Heart right ventricle (tissue), 16 donors: Measurements from ENCODE around the gene GREB1. TPM values are rescaled to one million over a fixed set of nuclear protein-coding genes. Genes with fewer than 3 reads are reported as not detected.

Experiments
- ATAC-seq, 8 donors: fragments of 200-7000 bp; cut with Tn5 transposase; one replicate each; pipeline ENCODE4 v1.9.1; 2020; ENCODE audit warnings: mild to moderate bottlenecking in 8 of 8, moderate library complexity in 8 of 8, moderate number of reproducible peaks in 1 of 8
- DNase-seq, 2 donors: peaks; one replicate each; pipeline ENCODE4 v3.0.0-alpha.2; 2020
- H3K27ac ChIP-seq, 10 donors: fragments of 200-600 bp; sonication (generic) in 2 of 10; one replicate each; pipeline versions ENCODE4 v1.5.0 to v1.8.0; 2020 to 2022; ENCODE audit warnings: mild to moderate bottlenecking in 3 of 10
- H3K27me3 ChIP-seq, 7 donors: fragments of 200-600 bp; one replicate each; pipeline ENCODE4 v1.8.0; 2021 to 2022; ENCODE audit warnings: mild to moderate bottlenecking in 2 of 7
- H3K36me3 ChIP-seq, 9 donors: fragments of 200-600 bp; sonication (generic) in 1 of 9; one replicate each; pipeline versions ENCODE4 v1.5.0 to v1.8.0; 2020 to 2022; ENCODE audit warnings: mild to moderate bottlenecking in 2 of 9
- H3K4me1 ChIP-seq, 9 donors: fragments of 200-600 bp; sonication (generic) in 1 of 9; one replicate each; pipeline versions ENCODE4 v1.5.0 to v1.8.0; 2020 to 2022; ENCODE audit warnings: mild to moderate bottlenecking in 4 of 9
- H3K4me3 ChIP-seq, 10 donors: fragments of 200-600 bp; sonication (generic) in 2 of 10; one replicate each; pipeline versions ENCODE4 v1.5.0 to v1.8.0; 2020 to 2022; ENCODE audit warnings: mild to moderate bottlenecking in 7 of 10, moderate library complexity in 2 of 10
- H3K9me3 ChIP-seq, 11 donors: fragments of 200-600 bp in 10 of 11; sonication (generic) in 2 of 11; one replicate each; pipeline versions ENCODE4 v1.5.0 to v1.8.0; 2013 to 2022; ENCODE audit warnings: mild to moderate bottlenecking in 2 of 11, control low read depth in 1 of 11, moderate library complexity in 1 of 11
- CTCF ChIP-seq, 9 donors: fragments of 200-600 bp; sonication (generic) in 2 of 9; IDR thresholded peaks; one replicate each; pipeline versions ENCODE4 v1.5.0 to v1.8.0; 2021 to 2022; ENCODE audit warnings: antibody characterized with exemption in 9 of 9, mild to moderate bottlenecking in 5 of 9, moderate library complexity in 1 of 9
- WGBS, 2 donors: extraction: QIAGEN DNeasy Blood & Tissue Kit; methylation state at CpG; one replicate each; pipeline ENCODE4 v1.1.7; 2013; ENCODE audit warnings: inconsistent platforms in 1 of 2; 5-methylcytosine and 5-hydroxymethylcytosine counted together
- intact Hi-C, 10 donors: fragments of 100-400 bp; cut with DNase I; formaldehyde crosslinking; loops; one replicate each; pipeline versions ENCODE4 v1.11.1 to v1.14.2; 2022
- polyA plus RNA-seq, 2 donors: library from polyadenylated mRNA; stranded (reverse); fragments of 200-250 nt; gene quantifications; one replicate each; pipeline ENCODE4 v1.2.3, GENCODE V29; 2013
- total RNA-seq, 10 donors: library from RNA; stranded (reverse); fragmentation: NEBNext Ultra II Directional in 3 of 10; extraction: Animal tissue kit (Norgen Biotek cat#: 25700) in 3 of 10; gene quantifications; one replicate each; pipeline versions ENCODE4 v1.2.1 to v1.2.4, GENCODE V29; 2021 to 2023
- donor health status: Arrhythmogenic right ventricular cardiomyopathy.
- donor health status: ischemic (EF 13 %, LVEDD 7.1; RV severe dilation, severe dysfunction).
- donor health status: healthy with polysubstance abuse.
- donor health status: DM: no; HTN: yes; CAD: no.
- donor health status: DM: no; HTN: no; CAD: no.
- donor health status: ischemic (EF 25% LVEDD 6.9; RV normal size, moderate dysfunction).
- donor health status: ischemic (EF 25% LVEDD 5.7; RV mildly dilated, moderate dysfunction).
- donor health status: healthy.
- donor health status: DM: yes; HTN: yes; CAD: no.
- donor health status: Ischemic cardiomyopathy.
- donor health status: ischemic (EF 35%, LVEDD 5.7; RV mildly dilated, moderate dysfunction).
- donor health status: nonischemic (EF 11% LVEDD 7.7; RV severe dilation, severe dysfunction).
- donor health status: DM: yes; HTN: yes; CAD: no.
- donor health status: PGD.
- donor health status: ischemic (EF 29% LVEDD 5.4; RV normal size, mild dysfunction).
- donor health status: nonischemic (EF 23%, LVEDD 6.1; RV moderate dilation, normal function).

GREB1 gene
- total and polyA plus RNA-seq, 12 donors: 1.2 to 15.6 (median 7.8) TPM

DNA sequence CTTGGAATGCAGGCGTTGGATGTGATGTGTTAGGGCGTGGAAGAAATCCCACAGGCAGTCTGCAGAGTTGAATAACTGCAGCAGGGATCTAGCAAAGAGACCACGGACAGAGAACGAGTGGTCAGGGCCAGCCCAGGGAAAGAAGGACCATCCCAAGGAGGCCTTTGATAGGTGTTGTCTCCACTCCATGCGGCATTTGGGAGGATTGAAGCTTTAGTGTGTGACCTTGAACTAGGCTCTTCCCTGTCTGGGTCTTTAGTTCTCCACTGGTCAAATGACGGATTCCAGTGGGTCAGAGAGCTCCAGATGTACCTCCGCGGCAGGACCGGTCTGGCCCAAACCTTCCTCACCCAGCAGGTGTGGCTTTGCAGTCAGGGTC, 18.4 kb downstream of the GREB1 start:
- Histone ChIP-seq H3K27me3 (peaks cover 0 to 51% (median 0%) of the 10 kb centered on the region in 7 donors), H3K4me3 (no peak overlapping the region), H3K36me3 (no peaks in the 10 kb centered on the region), H3K27ac (no peak overlapping the region), H3K9me3 (peaks cover 0 to 7% (median 0%) of the 10 kb centered on the region in 11 donors), H3K4me1 (peaks cover 0 to 9% (median 0%) of the 10 kb centered on the region in 9 donors)
- ATAC-seq: no peak
- DNase-seq: no peak
- intact Hi-C loops: no loop called here
- WGBS, 2 donors: 82 to 94% methylated on average over 9 of the region's 9 CpGs
- no peak for TF ChIP-seq CTCF (IDR thresholded peaks at IDR 0.05)

DNA sequence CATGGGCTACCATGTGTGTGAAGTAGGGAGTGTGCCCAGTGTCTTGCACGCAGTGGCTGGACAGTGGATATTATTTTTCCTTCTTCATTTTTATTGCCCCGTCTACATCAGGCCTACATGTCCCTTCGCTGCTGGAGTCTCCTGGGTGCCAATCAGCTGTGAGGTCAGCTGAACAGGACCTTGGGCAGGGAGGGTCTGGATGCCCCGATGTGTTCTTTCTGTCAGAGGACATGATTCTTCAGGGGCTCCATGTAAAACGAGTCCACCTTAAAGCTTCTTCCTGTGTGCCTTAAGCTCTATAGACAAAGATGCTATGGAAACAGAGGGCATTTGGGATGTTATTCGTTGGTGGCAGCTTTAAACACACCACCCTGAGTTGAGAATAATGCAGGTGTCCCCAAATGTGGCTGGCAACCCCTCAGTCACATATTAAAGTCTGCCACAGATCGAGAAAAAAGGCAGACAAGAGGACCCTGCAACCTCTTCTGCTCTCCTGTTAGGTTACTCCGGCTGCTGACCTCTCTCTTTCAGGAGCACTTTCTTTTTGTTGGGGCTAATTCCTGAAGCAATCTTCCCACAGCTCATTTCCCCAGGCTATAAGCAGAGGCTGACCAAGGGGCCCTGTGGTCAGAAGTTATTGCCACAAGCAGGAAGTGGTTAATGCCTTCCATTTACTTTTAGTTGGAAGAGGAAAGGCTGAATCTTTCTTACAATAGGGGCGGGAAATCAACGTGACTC, 20.0 kb downstream of the GREB1 start:
- Histone ChIP-seq H3K27me3 (peaks cover 0 to 50% (median 0%) of the 10 kb centered on the region in 7 donors), H3K9me3 (peaks cover 0 to 7% (median 0%) of the 10 kb centered on the region in 11 donors), H3K36me3 (no peaks in the 10 kb centered on the region), H3K27ac (no peak overlapping the region), H3K4me3 (no peak overlapping the region), H3K4me1 (peaks cover 0 to 21% (median 3%) of the 10 kb centered on the region in 9 donors)
- no peak for ATAC-seq
- DNase-seq: no peak
- TF ChIP-seq CTCF (IDR thresholded peaks at IDR 0.05): no peak
- WGBS, 2 donors: 76 to 80% methylated on average over 10 of the region's 10 CpGs
- intact Hi-C loops: no loop called here

DNA sequence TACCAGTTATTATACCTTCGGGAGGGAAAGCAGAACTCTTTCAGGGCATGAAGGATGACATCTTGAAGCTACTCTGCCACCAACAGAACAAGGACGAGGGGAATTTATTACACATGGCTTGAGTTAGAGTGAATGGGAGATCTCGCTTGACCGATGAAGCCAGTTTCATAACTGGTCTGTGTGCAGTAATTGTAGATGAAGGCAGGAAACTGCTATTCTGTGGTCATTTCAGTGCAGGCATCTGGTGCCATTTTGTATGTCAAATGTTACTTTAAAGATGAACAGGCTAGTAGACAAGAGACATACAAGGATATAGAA, 20.5 kb downstream of the GREB1 start:
- intact Hi-C loops: no loop called here
- no peaks in the 10 kb centered on the region for H3K36me3 ChIP-seq
- WGBS, 2 donors: 74 to 87% methylated on average over 4 of the region's 4 CpGs
- TF ChIP-seq CTCF (IDR thresholded peaks at IDR 0.05): no peak
- peaks cover 0 to 23% (median 4%) of the 10 kb centered on the region in 9 donors for H3K4me1 ChIP-seq
- ATAC-seq: no peak
- H3K4me3 ChIP-seq: no peak overlapping the region
- H3K27ac ChIP-seq: no peak overlapping the region
- H3K27me3 ChIP-seq: peaks cover 0 to 45% (median 0%) of the 10 kb centered on the region in 7 donors
- H3K9me3 ChIP-seq: peaks cover 0 to 6% (median 0%) of the 10 kb centered on the region in 11 donors
- DNase-seq: no peak

GRCh38 chr2:11556101-11556806, 22.4 kb downstream of the GREB1 start:
- TF ChIP-seq CTCF (IDR thresholded peaks at IDR 0.05): no peak
- DNase-seq: no peak
- H3K4me3 ChIP-seq: no peak overlapping the region
- no peaks in the 10 kb centered on the region for H3K36me3 ChIP-seq
- ATAC-seq: peak in 4 of 8 donors; percentile 34 to 64 (median 38)
- H3K4me1 ChIP-seq: peaks cover 0 to 23% (median 4%) of the 10 kb centered on the region in 9 donors
- peaks cover 0 to 36% (median 0%) of the 10 kb centered on the region in 7 donors for H3K27me3 ChIP-seq
- no peaks in the 10 kb centered on the region for H3K9me3 ChIP-seq
- intact Hi-C loops: loop anchor here in 3 of 10 donors (5.0 kb wide), 2 partner anchors 59 to 64 kb away; no protein-coding TSS in a partner anchor
- no peak overlapping the region for H3K27ac ChIP-seq
- WGBS, 2 donors: 65 to 72% methylated on average over 20 of the region's 20 CpGs
